CD14-positive monocyte (primary cell): ENCODE data around the gene MAGOHB. TPM values are rescaled to one million over a fixed set of nuclear protein-coding genes. Genes with fewer than 3 reads are reported as not detected.
"Not testable (repeated sequence)": the region's sequence is repeated elsewhere in the genome, so short reads cannot be mapped to it uniquely, and the experiment has no call there.

ENCODE experiments used
- DNase-seq, 3 donors: peaks; one replicate each; pipeline ENCODE4 v3.0.0-alpha.2; 2011 to 2022
- H2AFZ ChIP-seq: 2 replicates; pipeline ENCODE4 v1.6.0; 2012; ENCODE audit warnings: mild to moderate bottlenecking, low read depth, low read length, inconsistent platforms; ENCODE audit not compliant: insufficient read depth, poor library complexity, severe bottlenecking
- H3K27ac ChIP-seq, 2 donors: 1 replicate in 1 of 2; 2 replicates in 1 of 2; pipeline ENCODE4 v1.5.1; 2012 to 2013; ENCODE audit warnings: low read length in 2 of 2, control low read depth in 1 of 2, inconsistent platforms in 1 of 2, low read depth in 1 of 2, mild to moderate bottlenecking in 1 of 2
- H3K27me3 ChIP-seq, 2 donors: one replicate each; pipeline versions ENCODE4 v1.6.0 to v1.6.1; 2011 to 2013; ENCODE audit warnings: low read length in 2 of 2; ENCODE audit not compliant: control insufficient read depth in 2 of 2, insufficient read depth in 2 of 2
- H3K36me3 ChIP-seq, 2 donors: replicated peaks in 1 of 2; 1 replicate in 1 of 2; 2 replicates in 1 of 2; pipeline versions ENCODE4 v1.5.1 to v1.6.1; 2012 to 2013; ENCODE audit warnings: low read length in 2 of 2, control low read depth in 1 of 2, inconsistent platforms in 1 of 2, mild to moderate bottlenecking in 1 of 2; ENCODE audit not compliant: insufficient read depth in 2 of 2, control insufficient read depth in 1 of 2
- H3K4me1 ChIP-seq, 2 donors: 1 replicate in 1 of 2; 2 replicates in 1 of 2; pipeline versions ENCODE4 v1.5.1 to v1.6.1; 2012 to 2013; ENCODE audit warnings: low read length in 2 of 2, control low read depth in 1 of 2, inconsistent platforms in 1 of 2, mild to moderate bottlenecking in 1 of 2, moderate library complexity in 1 of 2; ENCODE audit not compliant: insufficient read depth in 2 of 2, control insufficient read depth in 1 of 2
- H3K4me2 ChIP-seq: replicated peaks from 2 replicates; pipeline ENCODE3; 2012; ENCODE audit warnings: low read length, moderate library complexity, mild to moderate bottlenecking; ENCODE audit not compliant: poor library complexity, severe bottlenecking; ENCODE audit errors: extremely low read depth
- H3K4me3 ChIP-seq, 3 experiments: fragments of 200-600 bp in 1 of 3; sonication (generic) in 1 of 3; replicated peaks in 1 of 3; 1 replicate in 2 of 3; 2 replicates in 1 of 3; pipeline ENCODE4 v1.5.1; 2011 to 2013; ENCODE audit warnings: low read length in 3 of 3, mild to moderate bottlenecking in 3 of 3, control low read depth in 2 of 3, low read depth in 2 of 3, inconsistent platforms in 1 of 3, moderate library complexity in 1 of 3
- H3K79me2 ChIP-seq: 2 replicates; pipeline ENCODE4 v1.6.0; 2012; ENCODE audit warnings: mild to moderate bottlenecking, control low read depth, inconsistent platforms, low read length, moderate library complexity; ENCODE audit not compliant: insufficient read depth
- H3K9ac ChIP-seq: 2 replicates; pipeline ENCODE4 v1.6.0; 2017; ENCODE audit warnings: low read length, mild to moderate bottlenecking; ENCODE audit not compliant: insufficient read depth, poor library complexity, severe bottlenecking
- H3K9me3 ChIP-seq, 2 donors: replicated peaks in 1 of 2; 1 replicate in 1 of 2; 2 replicates in 1 of 2; pipeline versions ENCODE4 v1.5.1 to v1.6.1; 2012 to 2013; ENCODE audit warnings: low read length in 2 of 2, control low read depth in 1 of 2; ENCODE audit not compliant: control insufficient read depth in 1 of 2, insufficient read depth in 1 of 2
- H4K20me1 ChIP-seq: 2 replicates; pipeline ENCODE4 v1.6.0; 2012; ENCODE audit warnings: mild to moderate bottlenecking, low read length, control low read depth, moderate library complexity; ENCODE audit not compliant: insufficient read depth
- H3K27ac Mint-ChIP-seq, 7 donors: one replicate each; pipeline ENCODE4 v1.8.0; 2020; ENCODE audit warnings: mild to moderate bottlenecking in 7 of 7, mixed read lengths in 7 of 7, moderate library complexity in 6 of 7, inconsistent platforms in 2 of 7
- H3K27me3 Mint-ChIP-seq, 3 donors: one replicate each; pipeline ENCODE4 v1.8.0; 2021 to 2022; ENCODE audit warnings: low read depth in 3 of 3, mild to moderate bottlenecking in 3 of 3, mixed read lengths in 3 of 3, moderate library complexity in 3 of 3, inconsistent platforms in 1 of 3
- H3K36me3 Mint-ChIP-seq, 2 donors: one replicate each; pipeline ENCODE4 v1.8.0; 2020; ENCODE audit warnings: mixed read lengths in 2 of 2, inconsistent platforms in 1 of 2, mild to moderate bottlenecking in 1 of 2
- H3K4me1 Mint-ChIP-seq: one replicate; pipeline ENCODE4 v1.8.0; 2020; ENCODE audit warnings: mild to moderate bottlenecking, mixed read lengths
- H3K4me3 Mint-ChIP-seq, 2 donors: one replicate each; pipeline ENCODE4 v1.8.0; 2020; ENCODE audit warnings: mild to moderate bottlenecking in 2 of 2, mixed read lengths in 2 of 2, moderate library complexity in 1 of 2
- H3K9me3 Mint-ChIP-seq, 7 donors: one replicate each; pipeline ENCODE4 v1.8.0; 2020 to 2022; ENCODE audit warnings: mixed read lengths in 7 of 7, mild to moderate bottlenecking in 6 of 7, moderate library complexity in 6 of 7, inconsistent platforms in 2 of 7
- CTCF ChIP-seq: fragments of 200-600 bp; IDR thresholded peaks from one replicate; pipeline ENCODE4 v1.8.0; 2022; ENCODE audit warnings: antibody characterized with exemption, mild to moderate bottlenecking
- WGBS: methylation state at CpG from one replicate; pipeline ENCODE4 v1.1.5; 2013; ENCODE audit warnings: missing lambda C conversion rate; ENCODE audit not compliant: insufficient coverage; 5-methylcytosine and 5-hydroxymethylcytosine counted together
- intact Hi-C, 2 donors: fragments of 100-400 bp; cut with micrococcal nuclease; formaldehyde crosslinking; loops; one replicate each; pipeline versions ENCODE4 v1.15.0 to v1.15.1; 2023
- polyA plus RNA-seq, 3 donors: library from polyadenylated mRNA; depleted of rRNA in 1 of 3; unstranded in 2 of 3; stranded (reverse) in 1 of 3; fragments of 300-500 nt in 2 of 3; fragments of >200 nt in 1 of 3; fragmentation: Illumina TruSeq in 2 of 3; gene quantifications; 1 replicate in 2 of 3; 2 replicates in 1 of 3; pipeline ENCODE4 v1.2.3, GENCODE V29; 2012 to 2021

Gene MAGOHB
- polyA plus RNA-seq, 3 donors: 6.9 to 23.5 (median 19.5) TPM

DNA sequence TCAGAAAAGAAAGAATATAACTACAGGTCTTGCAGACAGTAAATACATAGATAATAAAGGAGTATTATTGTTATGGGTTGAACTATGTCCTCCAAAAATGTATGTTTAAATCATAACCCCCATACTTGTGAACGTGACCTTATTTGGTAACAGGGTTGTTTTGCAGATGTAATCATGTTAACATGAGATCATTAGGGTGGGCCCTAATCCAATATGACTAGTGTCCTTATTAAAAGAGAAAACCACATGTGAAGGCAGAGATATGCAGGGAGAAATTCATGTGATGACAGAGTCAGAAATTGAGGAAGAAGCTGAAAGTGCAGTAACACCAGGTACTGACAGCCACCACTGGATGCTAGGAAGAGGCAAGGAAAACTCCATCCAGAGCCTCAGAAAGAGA lies 29.0 kb downstream of the MAGOHB start:
- intact Hi-C loops: no loop called here
- H4K20me1 ChIP-seq: no peaks in the 10 kb centered on the region
- H3K27me3 Mint-ChIP-seq: peaks cover 0 to 2% (median 0%) of the 10 kb centered on the region in 3 donors
- H3K27ac Mint-ChIP-seq: no peak overlapping the region
- H3K9me3 ChIP-seq: peaks cover 4 to 9% of the 10 kb centered on the region in 2 donors
- no peaks in the 10 kb centered on the region for H3K4me1 ChIP-seq
- H3K36me3 ChIP-seq: peaks cover 0 to 13% of the 10 kb centered on the region in 2 donors
- H3K4me1 Mint-ChIP-seq: no peaks in the 10 kb centered on the region
- H3K9ac ChIP-seq: no peak overlapping the region
- no peak overlapping the region for H3K27ac ChIP-seq
- WGBS: no CpG with 5 or more reads among the region's 1 CpG
- no peaks in the 10 kb centered on the region for H3K27me3 ChIP-seq
- TF ChIP-seq CTCF: no peak
- no peak overlapping the region for H3K4me3 Mint-ChIP-seq
- no peak overlapping the region for H2AFZ ChIP-seq
- H3K4me2 ChIP-seq: no peak overlapping the region
- peaks cover 22 to 27% of the 10 kb centered on the region in 2 donors for H3K36me3 Mint-ChIP-seq
- no peak overlapping the region for H3K4me3 ChIP-seq
- no peak for DNase-seq
- no peaks in the 10 kb centered on the region for H3K79me2 ChIP-seq
- H3K9me3 Mint-ChIP-seq: peaks cover 4 to 15% (median 6%) of the 10 kb centered on the region in 7 donors

- peaks cover 0 to 13% of the 10 kb centered on the region in 2 donors for H3K36me3 ChIP-seq
- intact Hi-C loops: no loop called here
- no peaks in the 10 kb centered on the region for H3K79me2 ChIP-seq
- no peaks in the 10 kb centered on the region for H4K20me1 ChIP-seq
- H3K27me3 ChIP-seq: no peaks in the 10 kb centered on the region
- no peak overlapping the region for H3K4me3 ChIP-seq
- Mint-ChIP-seq H3K27me3 (peaks cover 0 to 2% (median 1%) of the 10 kb centered on the region in 3 donors), H3K36me3 (peaks cover 14 to 20% of the 10 kb centered on the region in 2 donors), H3K4me1 (no peaks in the 10 kb centered on the region), H3K27ac (no peak overlapping the region), H3K9me3 (peaks cover 4 to 15% (median 6%) of the 10 kb centered on the region in 7 donors), H3K4me3 (no peak overlapping the region)
- no peak overlapping the region for H3K9ac ChIP-seq
- no peak overlapping the region for H3K4me2 ChIP-seq
- no peak for DNase-seq
- no peak overlapping the region for H3K27ac ChIP-seq
- H3K4me1 ChIP-seq: no peaks in the 10 kb centered on the region
- peaks cover 4 to 9% of the 10 kb centered on the region in 2 donors for H3K9me3 ChIP-seq
- no peak overlapping the region for H2AFZ ChIP-seq
- no CpG with 5 or more reads among the region's 3 CpGs for WGBS
- no peak for TF ChIP-seq CTCF
Measured at GRCh38 chr12:10582704-10583103, 30.7 kb downstream of the MAGOHB start.

DNA sequence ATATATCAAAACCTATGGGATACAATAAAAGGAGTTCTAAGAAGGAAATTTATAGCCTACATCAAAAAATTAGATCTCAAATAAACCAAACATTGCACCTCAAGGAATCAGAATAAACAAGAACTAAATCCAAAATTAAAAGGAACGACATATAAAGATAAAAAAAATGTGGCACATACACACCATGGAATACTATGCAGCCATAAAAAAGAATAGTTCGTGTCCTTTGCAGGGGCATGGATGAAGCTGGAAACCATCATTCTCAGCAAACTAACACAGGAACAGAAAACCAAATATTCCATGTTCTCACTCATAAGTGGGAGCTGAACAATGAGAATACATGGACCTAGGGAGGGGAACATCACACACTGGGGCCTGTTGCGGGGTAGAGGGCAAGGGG lies 31.3 kb downstream of the MAGOHB start:
- Mint-ChIP-seq H3K9me3 (peaks cover 4 to 15% (median 6%) of the 10 kb centered on the region in 7 donors), H3K36me3 (peaks cover 9 to 18% of the 10 kb centered on the region in 2 donors)
- H3K4me3 ChIP-seq, H2AFZ ChIP-seq, DNase-seq, H3K27me3 ChIP-seq, H3K27me3 Mint-ChIP-seq, H3K4me3 Mint-ChIP-seq, H3K4me2 ChIP-seq, H3K9ac ChIP-seq, H3K4me1 ChIP-seq, H4K20me1 ChIP-seq, intact Hi-C loops, H3K79me2 ChIP-seq, H3K27ac Mint-ChIP-seq, H3K9me3 ChIP-seq, H3K4me1 Mint-ChIP-seq, H3K27ac ChIP-seq: not testable (repeated sequence)
- H3K36me3 ChIP-seq: peaks cover 0 to 13% of the 10 kb centered on the region in 2 donors
- WGBS: no CpG with 5 or more reads among the region's 3 CpGs
